ENCODE results near the gene VPS13C. TPM values are rescaled to one million over a fixed set of nuclear protein-coding genes. Genes with fewer than 3 reads are reported as not detected.

Gene VPS13C
- polyA plus RNA-seq, 2 donors: 3.5 to 3.6 TPM

DNA sequence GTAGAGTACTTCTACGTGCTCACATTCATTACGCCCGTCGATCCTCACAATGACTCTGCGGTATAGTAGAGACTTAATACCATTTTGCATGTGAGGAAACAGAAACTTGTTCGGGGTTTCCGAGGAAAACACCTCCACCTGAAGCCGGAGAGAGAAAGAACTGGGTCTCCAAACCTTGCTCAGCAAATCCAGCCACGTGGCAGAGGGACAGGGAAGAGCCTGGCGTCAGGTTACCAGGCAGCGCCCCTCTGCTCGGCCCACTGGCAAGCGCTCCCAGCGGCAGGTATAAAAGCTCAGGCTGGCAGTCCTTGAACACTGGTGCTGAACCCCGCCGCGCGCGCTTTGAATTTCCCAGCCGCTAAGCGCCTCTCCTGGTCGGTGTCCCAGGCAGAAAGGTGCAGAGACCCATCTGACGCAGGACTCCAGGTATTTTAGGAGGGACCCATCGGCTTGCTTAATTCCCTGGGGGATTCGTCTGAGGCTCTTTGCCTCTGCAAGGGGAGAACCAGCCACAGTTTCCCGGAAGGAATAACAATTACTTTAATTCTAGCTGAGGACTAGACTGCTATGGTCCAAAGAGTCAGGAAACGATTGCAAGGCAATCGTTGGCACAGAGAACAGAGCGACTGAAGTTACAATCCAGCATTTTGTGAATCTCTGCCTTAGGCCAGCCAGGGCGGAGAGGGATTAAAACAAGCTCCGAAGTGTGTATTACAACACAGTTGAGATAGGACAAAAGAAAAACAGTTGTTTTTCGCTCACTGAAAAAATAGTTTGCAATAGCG, 6.6 kb upstream of the VPS13C start, which contains the start of gene C2CD4A:
TSS of gene C2CD4A (plus strand) at position 315 of the 785 bp plus-strand sequence. CDS start 637 bp downstream, outside the sequence.
- Histone ChIP-seq H3K4me1 (ENCODE audit: control insufficient read depth in 2 of 2, insufficient read depth in 2 of 2, low read length in 1 of 2) (peaks cover 0 to 3% of the 10 kb centered on the region in 2 donors), H3K9me3 (ENCODE audit: control insufficient read depth in 2 of 2, insufficient read depth in 1 of 2, low read depth in 1 of 2, low read length in 1 of 2) (no peaks in the 10 kb centered on the region), H3K27me3 (ENCODE audit: control insufficient read depth in 1 of 2, insufficient read depth in 2 of 2, low read length in 2 of 2) (no peaks in the 10 kb centered on the region), H3K4me3 (ENCODE audit: low read depth in 1 of 2, low read length in 2 of 2) (peak within 1 kb of the TSS; percentile 46 to 57), H3K36me3 (ENCODE audit: control insufficient read depth in 2 of 2, insufficient read depth in 2 of 2, low read length in 1 of 2) (no peaks in the 10 kb centered on the region), H3K27ac (ENCODE audit: low read depth in 2 of 2, low read length in 1 of 2) (no peak within 1 kb of the TSS)
- WGBS, 2 donors: 3% methylated on average over 33 of the region's 33 CpGs

GRCh38 chr15:62063825-62064635, 3.8 kb upstream of the VPS13C start:
- no peaks in the 10 kb centered on the region for H3K9me3 ChIP-seq (ENCODE audit: control insufficient read depth in 2 of 2, insufficient read depth in 1 of 2, low read depth in 1 of 2, low read length in 1 of 2)
- H3K4me3 ChIP-seq (ENCODE audit: low read depth in 1 of 2, low read length in 2 of 2): no peak overlapping the region
- no peaks in the 10 kb centered on the region for H3K27me3 ChIP-seq (ENCODE audit: control insufficient read depth in 1 of 2, insufficient read depth in 2 of 2, low read length in 2 of 2)
- WGBS, 2 donors: 42 to 51% methylated on average over 6 of the region's 6 CpGs
- peaks cover 0 to 5% of the 10 kb centered on the region in 2 donors for H3K4me1 ChIP-seq (ENCODE audit: control insufficient read depth in 2 of 2, insufficient read depth in 2 of 2, low read length in 1 of 2)
- no peak overlapping the region for H3K27ac ChIP-seq (ENCODE audit: low read depth in 2 of 2, low read length in 1 of 2)
- no peaks in the 10 kb centered on the region for H3K36me3 ChIP-seq (ENCODE audit: control insufficient read depth in 2 of 2, insufficient read depth in 2 of 2, low read length in 1 of 2)

DNA sequence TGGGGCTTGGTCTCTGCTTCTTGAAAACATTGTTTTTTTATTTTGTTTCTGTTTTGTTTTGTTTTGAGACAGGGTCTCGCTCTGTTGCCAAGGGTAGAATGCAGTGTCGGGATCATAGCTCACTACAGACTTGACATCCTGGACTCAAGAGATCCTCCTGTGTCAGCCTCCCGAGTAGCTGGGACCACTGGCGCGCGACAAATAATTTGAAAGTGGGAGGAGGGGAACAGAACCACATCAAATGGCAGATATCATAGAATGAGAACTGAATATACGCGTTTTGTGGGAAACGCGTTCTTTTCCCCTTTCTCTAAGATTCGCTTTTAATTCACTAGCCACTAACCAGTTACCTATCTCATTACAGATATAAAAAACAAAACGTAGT, 641 bp upstream of the VPS13C start:
- 12 to 13% methylated on average over 12 of the region's 12 CpGs for WGBS, 2 donors
- no peaks in the 10 kb centered on the region for H3K27me3 ChIP-seq (ENCODE audit: control insufficient read depth in 1 of 2, insufficient read depth in 2 of 2, low read length in 2 of 2)

GRCh38 chr15:62059816-62060112, 483 bp downstream of the VPS13C start:
- Histone ChIP-seq H3K4me3 (ENCODE audit: low read depth in 1 of 2, low read length in 2 of 2) (peak overlapping the region; percentile 65 to 86), H3K36me3 (ENCODE audit: control insufficient read depth in 2 of 2, insufficient read depth in 2 of 2, low read length in 1 of 2) (no peaks in the 10 kb centered on the region), H3K27me3 (ENCODE audit: control insufficient read depth in 1 of 2, insufficient read depth in 2 of 2, low read length in 2 of 2) (no peaks in the 10 kb centered on the region), H3K27ac (ENCODE audit: low read depth in 2 of 2, low read length in 1 of 2) (peak overlapping the region; percentile 84 to 87), H3K9me3 (ENCODE audit: control insufficient read depth in 2 of 2, insufficient read depth in 1 of 2, low read depth in 1 of 2, low read length in 1 of 2) (no peaks in the 10 kb centered on the region), H3K4me1 (ENCODE audit: control insufficient read depth in 2 of 2, insufficient read depth in 2 of 2, low read length in 1 of 2) (peaks cover 0 to 2% of the 10 kb centered on the region in 2 donors)
- 0 to 1% methylated on average over 19 of the region's 19 CpGs for WGBS, 2 donors

More for the DNA sequence above, 641 bp upstream of the VPS13C start:
- Histone ChIP-seq H3K4me1 (ENCODE audit: control insufficient read depth in 2 of 2, insufficient read depth in 2 of 2, low read length in 1 of 2) (peaks cover 0 to 2% of the 10 kb centered on the region in 2 donors), H3K27ac (ENCODE audit: low read depth in 2 of 2, low read length in 1 of 2) (peak overlapping the region; percentile 84 to 86), H3K36me3 (ENCODE audit: control insufficient read depth in 2 of 2, insufficient read depth in 2 of 2, low read length in 1 of 2) (no peaks in the 10 kb centered on the region), H3K9me3 (ENCODE audit: control insufficient read depth in 2 of 2, insufficient read depth in 1 of 2, low read depth in 1 of 2, low read length in 1 of 2) (no peaks in the 10 kb centered on the region), H3K4me3 (ENCODE audit: low read depth in 1 of 2, low read length in 2 of 2) (peak overlapping the region; percentile 65 to 86)

GRCh38 chr15:62059108-62059815, 985 bp downstream of the VPS13C start:
- no peaks in the 10 kb centered on the region for H3K9me3 ChIP-seq (ENCODE audit: control insufficient read depth in 2 of 2, insufficient read depth in 1 of 2, low read depth in 1 of 2, low read length in 1 of 2)
- no peaks in the 10 kb centered on the region for H3K27me3 ChIP-seq (ENCODE audit: control insufficient read depth in 1 of 2, insufficient read depth in 2 of 2, low read length in 2 of 2)
- H3K4me1 ChIP-seq (ENCODE audit: control insufficient read depth in 2 of 2, insufficient read depth in 2 of 2, low read length in 1 of 2): peaks cover 0 to 2% of the 10 kb centered on the region in 2 donors
- WGBS, 2 donors: 3 to 5% methylated on average over 13 of the region's 13 CpGs
- H3K4me3 ChIP-seq (ENCODE audit: low read depth in 1 of 2, low read length in 2 of 2): peak overlapping the region; percentile 65 to 86
- H3K27ac ChIP-seq (ENCODE audit: low read depth in 2 of 2, low read length in 1 of 2): peak overlapping the region; percentile 84 to 87
- no peaks in the 10 kb centered on the region for H3K36me3 ChIP-seq (ENCODE audit: control insufficient read depth in 2 of 2, insufficient read depth in 2 of 2, low read length in 1 of 2)

- Histone ChIP-seq H3K4me3 (ENCODE audit: low read depth in 1 of 2, low read length in 2 of 2) (no peak overlapping the region), H3K4me1 (ENCODE audit: control insufficient read depth in 2 of 2, insufficient read depth in 2 of 2, low read length in 1 of 2) (peaks cover 0 to 2% of the 10 kb centered on the region in 2 donors), H3K9me3 (ENCODE audit: control insufficient read depth in 2 of 2, insufficient read depth in 1 of 2, low read depth in 1 of 2, low read length in 1 of 2) (no peaks in the 10 kb centered on the region), H3K27ac (ENCODE audit: low read depth in 2 of 2, low read length in 1 of 2) (no peak overlapping the region), H3K36me3 (ENCODE audit: control insufficient read depth in 2 of 2, insufficient read depth in 2 of 2, low read length in 1 of 2) (no peaks in the 10 kb centered on the region), H3K27me3 (ENCODE audit: control insufficient read depth in 1 of 2, insufficient read depth in 2 of 2, low read length in 2 of 2) (no peaks in the 10 kb centered on the region)
- 86 to 90% methylated on average over 5 of the region's 5 CpGs for WGBS, 2 donors
Observed at GRCh38 chr15:62058327-62059028, 1.8 kb downstream of the VPS13C start.

GRCh38 chr15:62057341-62057980, 2.8 kb downstream of the VPS13C start:
- Histone ChIP-seq H3K4me1 (ENCODE audit: control insufficient read depth in 2 of 2, insufficient read depth in 2 of 2, low read length in 1 of 2) (peaks cover 0 to 2% of the 10 kb centered on the region in 2 donors), H3K27me3 (ENCODE audit: control insufficient read depth in 1 of 2, insufficient read depth in 2 of 2, low read length in 2 of 2) (no peaks in the 10 kb centered on the region), H3K27ac (ENCODE audit: low read depth in 2 of 2, low read length in 1 of 2) (no peak overlapping the region), H3K9me3 (ENCODE audit: control insufficient read depth in 2 of 2, insufficient read depth in 1 of 2, low read depth in 1 of 2, low read length in 1 of 2) (no peaks in the 10 kb centered on the region), H3K36me3 (ENCODE audit: control insufficient read depth in 2 of 2, insufficient read depth in 2 of 2, low read length in 1 of 2) (no peaks in the 10 kb centered on the region), H3K4me3 (ENCODE audit: low read depth in 1 of 2, low read length in 2 of 2) (no peak overlapping the region)
- 86 to 92% methylated on average over 4 of the region's 4 CpGs for WGBS, 2 donors

DNA sequence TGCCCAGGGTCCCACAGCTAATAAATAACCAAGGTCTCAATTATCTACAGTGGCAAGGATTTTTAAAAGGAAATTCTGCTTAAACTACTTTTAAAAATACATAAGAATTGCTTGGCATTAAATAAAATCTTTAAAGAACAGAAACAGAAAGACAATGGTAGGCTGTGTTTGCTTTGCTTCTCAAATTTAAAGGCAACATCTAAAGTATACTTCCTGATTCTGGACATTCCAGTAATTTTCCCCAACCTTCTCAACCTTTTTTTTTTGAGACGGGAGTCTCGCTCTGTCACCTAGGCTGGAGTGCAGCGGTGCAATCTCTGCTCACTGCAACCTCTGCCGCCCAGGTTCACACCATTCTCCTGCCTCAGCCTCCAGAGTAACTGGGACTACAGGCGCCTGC, 5.3 kb downstream of the VPS13C start:
- 88 to 90% methylated on average over 5 of the region's 5 CpGs for whole genome bisulfite sequencing, 2 donors
- Histone ChIP-seq H3K4me3 (ENCODE audit: low read depth in 1 of 2, low read length in 2 of 2) (no peak overlapping the region), H3K9me3 (ENCODE audit: control insufficient read depth in 2 of 2, insufficient read depth in 1 of 2, low read depth in 1 of 2, low read length in 1 of 2) (no peaks in the 10 kb centered on the region), H3K27me3 (ENCODE audit: control insufficient read depth in 1 of 2, insufficient read depth in 2 of 2, low read length in 2 of 2) (no peaks in the 10 kb centered on the region), H3K27ac (ENCODE audit: low read depth in 2 of 2, low read length in 1 of 2) (no peak overlapping the region), H3K4me1 (ENCODE audit: control insufficient read depth in 2 of 2, insufficient read depth in 2 of 2, low read length in 1 of 2) (peaks cover 0 to 2% of the 10 kb centered on the region in 2 donors), H3K36me3 (ENCODE audit: control insufficient read depth in 2 of 2, insufficient read depth in 2 of 2, low read length in 1 of 2) (no peaks in the 10 kb centered on the region)
